ENCODE results near the gene CHRNA4.

DNA sequence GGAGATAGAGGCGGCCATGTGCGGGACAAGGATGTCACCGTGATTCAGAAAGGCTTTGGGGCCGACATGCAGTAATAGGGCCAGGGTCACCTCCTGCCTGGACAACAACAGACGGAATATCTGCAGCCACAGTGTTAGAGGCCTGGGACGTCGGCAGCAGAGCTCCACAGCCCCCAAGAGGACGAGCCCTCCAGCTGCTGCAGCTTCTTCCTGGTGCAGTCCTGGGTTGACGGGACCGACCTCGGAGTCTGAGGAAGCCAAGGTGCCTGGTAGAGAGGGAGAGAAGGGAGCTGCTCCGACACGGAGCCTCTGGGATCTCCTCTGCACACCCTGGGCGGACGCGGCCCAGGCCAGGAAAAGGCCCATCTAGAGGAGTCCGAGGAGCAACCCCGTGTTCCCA, 23.2 kb upstream of the CHRNA4 start:
- TF ChIP-seq POLR2A (IDR thresholded peaks at IDR 0.05), result no peak
- TF ChIP-seq, protein P1, sequence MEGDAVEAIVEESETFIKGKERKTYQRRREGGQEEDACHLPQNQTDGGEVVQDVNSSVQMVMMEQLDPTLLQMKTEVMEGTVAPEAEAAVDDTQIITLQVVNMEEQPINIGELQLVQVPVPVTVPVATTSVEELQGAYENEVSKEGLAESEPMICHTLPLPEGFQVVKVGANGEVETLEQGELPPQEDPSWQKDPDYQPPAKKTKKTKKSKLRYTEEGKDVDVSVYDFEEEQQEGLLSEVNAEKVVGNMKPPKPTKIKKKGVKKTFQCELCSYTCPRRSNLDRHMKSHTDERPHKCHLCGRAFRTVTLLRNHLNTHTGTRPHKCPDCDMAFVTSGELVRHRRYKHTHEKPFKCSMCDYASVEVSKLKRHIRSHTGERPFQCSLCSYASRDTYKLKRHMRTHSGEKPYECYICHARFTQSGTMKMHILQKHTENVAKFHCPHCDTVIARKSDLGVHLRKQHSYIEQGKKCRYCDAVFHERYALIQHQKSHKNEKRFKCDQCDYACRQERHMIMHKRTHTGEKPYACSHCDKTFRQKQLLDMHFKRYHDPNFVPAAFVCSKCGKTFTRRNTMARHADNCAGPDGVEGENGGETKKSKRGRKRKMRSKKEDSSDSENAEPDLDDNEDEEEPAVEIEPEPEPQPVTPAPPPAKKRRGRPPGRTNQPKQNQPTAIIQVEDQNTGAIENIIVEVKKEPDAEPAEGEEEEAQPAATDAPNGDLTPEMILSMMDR (IDR thresholded peaks at IDR 0.05), result no peak
